ENCODE data around the gene CFAP91. TPM values are rescaled to one million over a fixed set of nuclear protein-coding genes. Genes with fewer than 3 reads are reported as not detected.

CFAP91 gene
- total and polyA plus RNA-seq, 9 of the 15 experiments (the other 6 are each of a cell fraction or from before 2014, with no cell fraction given), result not detected

DNA sequence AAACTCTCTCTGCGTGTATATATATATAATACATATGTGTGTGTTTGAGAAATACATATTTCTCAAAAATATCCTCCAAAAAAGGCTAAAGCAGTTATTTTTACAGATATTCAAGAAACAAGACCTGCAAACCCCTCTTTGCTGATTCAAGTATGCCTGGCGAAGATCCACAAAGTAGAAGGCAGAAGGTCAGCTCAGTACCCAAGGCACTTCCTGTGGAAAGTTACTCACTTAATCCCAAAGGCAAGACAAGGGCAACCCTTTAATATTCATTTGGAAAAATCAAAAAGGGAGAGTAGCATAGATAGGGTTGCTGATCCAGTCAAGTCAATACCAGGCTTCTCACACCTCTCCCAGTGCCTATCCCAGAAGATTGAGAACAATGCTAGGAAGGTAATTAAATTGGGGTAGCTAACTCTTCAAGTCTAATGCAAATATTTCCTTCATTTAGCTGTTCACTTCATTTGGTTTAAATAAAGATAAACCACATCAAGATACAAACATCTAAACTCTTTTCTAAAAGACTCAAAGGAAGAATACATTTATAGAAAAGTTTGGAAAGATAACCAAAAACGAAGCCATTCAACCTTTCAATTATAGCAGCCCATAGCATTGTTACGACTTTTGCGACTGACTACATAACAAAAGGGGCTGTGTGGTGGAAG is 32.8 kb upstream of the CFAP91 start (continued):
- TF ChIP-seq, protein P1, sequence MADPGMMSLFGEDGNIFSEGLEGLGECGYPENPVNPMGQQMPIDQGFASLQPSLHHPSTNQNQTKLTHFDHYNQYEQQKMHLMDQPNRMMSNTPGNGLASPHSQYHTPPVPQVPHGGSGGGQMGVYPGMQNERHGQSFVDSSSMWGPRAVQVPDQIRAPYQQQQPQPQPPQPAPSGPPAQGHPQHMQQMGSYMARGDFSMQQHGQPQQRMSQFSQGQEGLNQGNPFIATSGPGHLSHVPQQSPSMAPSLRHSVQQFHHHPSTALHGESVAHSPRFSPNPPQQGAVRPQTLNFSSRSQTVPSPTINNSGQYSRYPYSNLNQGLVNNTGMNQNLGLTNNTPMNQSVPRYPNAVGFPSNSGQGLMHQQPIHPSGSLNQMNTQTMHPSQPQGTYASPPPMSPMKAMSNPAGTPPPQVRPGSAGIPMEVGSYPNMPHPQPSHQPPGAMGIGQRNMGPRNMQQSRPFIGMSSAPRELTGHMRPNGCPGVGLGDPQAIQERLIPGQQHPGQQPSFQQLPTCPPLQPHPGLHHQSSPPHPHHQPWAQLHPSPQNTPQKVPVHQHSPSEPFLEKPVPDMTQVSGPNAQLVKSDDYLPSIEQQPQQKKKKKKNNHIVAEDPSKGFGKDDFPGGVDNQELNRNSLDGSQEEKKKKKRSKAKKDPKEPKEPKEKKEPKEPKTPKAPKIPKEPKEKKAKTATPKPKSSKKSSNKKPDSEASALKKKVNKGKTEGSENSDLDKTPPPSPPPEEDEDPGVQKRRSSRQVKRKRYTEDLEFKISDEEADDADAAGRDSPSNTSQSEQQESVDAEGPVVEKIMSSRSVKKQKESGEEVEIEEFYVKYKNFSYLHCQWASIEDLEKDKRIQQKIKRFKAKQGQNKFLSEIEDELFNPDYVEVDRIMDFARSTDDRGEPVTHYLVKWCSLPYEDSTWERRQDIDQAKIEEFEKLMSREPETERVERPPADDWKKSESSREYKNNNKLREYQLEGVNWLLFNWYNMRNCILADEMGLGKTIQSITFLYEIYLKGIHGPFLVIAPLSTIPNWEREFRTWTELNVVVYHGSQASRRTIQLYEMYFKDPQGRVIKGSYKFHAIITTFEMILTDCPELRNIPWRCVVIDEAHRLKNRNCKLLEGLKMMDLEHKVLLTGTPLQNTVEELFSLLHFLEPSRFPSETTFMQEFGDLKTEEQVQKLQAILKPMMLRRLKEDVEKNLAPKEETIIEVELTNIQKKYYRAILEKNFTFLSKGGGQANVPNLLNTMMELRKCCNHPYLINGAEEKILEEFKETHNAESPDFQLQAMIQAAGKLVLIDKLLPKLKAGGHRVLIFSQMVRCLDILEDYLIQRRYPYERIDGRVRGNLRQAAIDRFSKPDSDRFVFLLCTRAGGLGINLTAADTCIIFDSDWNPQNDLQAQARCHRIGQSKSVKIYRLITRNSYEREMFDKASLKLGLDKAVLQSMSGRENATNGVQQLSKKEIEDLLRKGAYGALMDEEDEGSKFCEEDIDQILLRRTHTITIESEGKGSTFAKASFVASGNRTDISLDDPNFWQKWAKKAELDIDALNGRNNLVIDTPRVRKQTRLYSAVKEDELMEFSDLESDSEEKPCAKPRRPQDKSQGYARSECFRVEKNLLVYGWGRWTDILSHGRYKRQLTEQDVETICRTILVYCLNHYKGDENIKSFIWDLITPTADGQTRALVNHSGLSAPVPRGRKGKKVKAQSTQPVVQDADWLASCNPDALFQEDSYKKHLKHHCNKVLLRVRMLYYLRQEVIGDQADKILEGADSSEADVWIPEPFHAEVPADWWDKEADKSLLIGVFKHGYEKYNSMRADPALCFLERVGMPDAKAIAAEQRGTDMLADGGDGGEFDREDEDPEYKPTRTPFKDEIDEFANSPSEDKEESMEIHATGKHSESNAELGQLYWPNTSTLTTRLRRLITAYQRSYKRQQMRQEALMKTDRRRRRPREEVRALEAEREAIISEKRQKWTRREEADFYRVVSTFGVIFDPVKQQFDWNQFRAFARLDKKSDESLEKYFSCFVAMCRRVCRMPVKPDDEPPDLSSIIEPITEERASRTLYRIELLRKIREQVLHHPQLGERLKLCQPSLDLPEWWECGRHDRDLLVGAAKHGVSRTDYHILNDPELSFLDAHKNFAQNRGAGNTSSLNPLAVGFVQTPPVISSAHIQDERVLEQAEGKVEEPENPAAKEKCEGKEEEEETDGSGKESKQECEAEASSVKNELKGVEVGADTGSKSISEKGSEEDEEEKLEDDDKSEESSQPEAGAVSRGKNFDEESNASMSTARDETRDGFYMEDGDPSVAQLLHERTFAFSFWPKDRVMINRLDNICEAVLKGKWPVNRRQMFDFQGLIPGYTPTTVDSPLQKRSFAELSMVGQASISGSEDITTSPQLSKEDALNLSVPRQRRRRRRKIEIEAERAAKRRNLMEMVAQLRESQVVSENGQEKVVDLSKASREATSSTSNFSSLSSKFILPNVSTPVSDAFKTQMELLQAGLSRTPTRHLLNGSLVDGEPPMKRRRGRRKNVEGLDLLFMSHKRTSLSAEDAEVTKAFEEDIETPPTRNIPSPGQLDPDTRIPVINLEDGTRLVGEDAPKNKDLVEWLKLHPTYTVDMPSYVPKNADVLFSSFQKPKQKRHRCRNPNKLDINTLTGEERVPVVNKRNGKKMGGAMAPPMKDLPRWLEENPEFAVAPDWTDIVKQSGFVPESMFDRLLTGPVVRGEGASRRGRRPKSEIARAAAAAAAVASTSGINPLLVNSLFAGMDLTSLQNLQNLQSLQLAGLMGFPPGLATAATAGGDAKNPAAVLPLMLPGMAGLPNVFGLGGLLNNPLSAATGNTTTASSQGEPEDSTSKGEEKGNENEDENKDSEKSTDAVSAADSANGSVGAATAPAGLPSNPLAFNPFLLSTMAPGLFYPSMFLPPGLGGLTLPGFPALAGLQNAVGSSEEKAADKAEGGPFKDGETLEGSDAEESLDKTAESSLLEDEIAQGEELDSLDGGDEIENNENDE (IDR thresholded peaks at IDR 0.05; ENCODE audit: low read depth, low read length), result no peak
- no peak for TF ChIP-seq NONO (IDR thresholded peaks at IDR 0.05; ENCODE audit: low read depth in 2 of 2, low read length in 1 of 2)
- TF ChIP-seq, protein P2, sequence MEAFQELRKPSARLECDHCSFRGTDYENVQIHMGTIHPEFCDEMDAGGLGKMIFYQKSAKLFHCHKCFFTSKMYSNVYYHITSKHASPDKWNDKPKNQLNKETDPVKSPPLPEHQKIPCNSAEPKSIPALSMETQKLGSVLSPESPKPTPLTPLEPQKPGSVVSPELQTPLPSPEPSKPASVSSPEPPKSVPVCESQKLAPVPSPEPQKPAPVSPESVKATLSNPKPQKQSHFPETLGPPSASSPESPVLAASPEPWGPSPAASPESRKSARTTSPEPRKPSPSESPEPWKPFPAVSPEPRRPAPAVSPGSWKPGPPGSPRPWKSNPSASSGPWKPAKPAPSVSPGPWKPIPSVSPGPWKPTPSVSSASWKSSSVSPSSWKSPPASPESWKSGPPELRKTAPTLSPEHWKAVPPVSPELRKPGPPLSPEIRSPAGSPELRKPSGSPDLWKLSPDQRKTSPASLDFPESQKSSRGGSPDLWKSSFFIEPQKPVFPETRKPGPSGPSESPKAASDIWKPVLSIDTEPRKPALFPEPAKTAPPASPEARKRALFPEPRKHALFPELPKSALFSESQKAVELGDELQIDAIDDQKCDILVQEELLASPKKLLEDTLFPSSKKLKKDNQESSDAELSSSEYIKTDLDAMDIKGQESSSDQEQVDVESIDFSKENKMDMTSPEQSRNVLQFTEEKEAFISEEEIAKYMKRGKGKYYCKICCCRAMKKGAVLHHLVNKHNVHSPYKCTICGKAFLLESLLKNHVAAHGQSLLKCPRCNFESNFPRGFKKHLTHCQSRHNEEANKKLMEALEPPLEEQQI (IDR thresholded peaks at IDR 0.05), result no peak
